HG02884 (cell line): ENCODE data around the gene CHRD.

Experiments used
- ATAC-seq: cut with Tn5 transposase; IDR thresholded peaks from one replicate; pipeline ENCODE4 v1.9.1; 2021; ENCODE audit warnings: mild to moderate bottlenecking, moderate library complexity; ENCODE audit not compliant: unreplicated experiment

Gene CHRD

GRCh38 chr3:184346480-184347190 lies 33.2 kb upstream of the CHRD start:
- no peak for ATAC-seq

GRCh38 chr3:184347321-184348056 lies 32.4 kb upstream of the CHRD start:
- no peak for ATAC-seq

GRCh38 chr3:184348057-184348382 lies 31.8 kb upstream of the CHRD start:
- ATAC-seq = no peak

- ATAC-seq = no peak
Measured at GRCh38 chr3:184349563-184350470, 30.0 kb upstream of the CHRD start.

GRCh38 chr3:184350618-184351017 lies 29.2 kb upstream of the CHRD start:
- ATAC-seq = no peak

- no peak for ATAC-seq
Measured at GRCh38 chr3:184351511-184352148, 28.2 kb upstream of the CHRD start.

- no peak for ATAC-seq
Measured at GRCh38 chr3:184352149-184352785, 27.6 kb upstream of the CHRD start.

GRCh38 chr3:184352897-184353545 lies 26.8 kb upstream of the CHRD start:
- no peak for ATAC-seq

- no peak for ATAC-seq
Measured at GRCh38 chr3:184353546-184353941, 26.3 kb upstream of the CHRD start.

GRCh38 chr3:184354121-184354728 lies 25.6 kb upstream of the CHRD start:
- no peak for ATAC-seq

GRCh38 chr3:184354754-184355153 lies 25.1 kb upstream of the CHRD start:
- ATAC-seq = no peak

GRCh38 chr3:184355261-184356040 lies 24.4 kb upstream of the CHRD start:
- ATAC-seq = no peak

GRCh38 chr3:184357248-184358123 lies 22.4 kb upstream of the CHRD start:
- no peak for ATAC-seq

GRCh38 chr3:184358124-184358767 lies 21.6 kb upstream of the CHRD start:
- ATAC-seq = no peak

- ATAC-seq = no peak
Measured at GRCh38 chr3:184358921-184359350, 20.9 kb upstream of the CHRD start.

- no peak for ATAC-seq
Measured at GRCh38 chr3:184359610-184360009, 20.2 kb upstream of the CHRD start.
